Endothelial cell of umbilical vein (primary cell): ENCODE measurements around the gene CYP2A13.

Experiments used
- GATA2 ChIP-seq: IDR thresholded peaks from 2 replicates; pipeline ENCODE4 v1.7.0; 2011; ENCODE audit warnings: low read depth, mild to moderate bottlenecking, moderate library complexity, mixed read lengths, low read length; ENCODE audit not compliant: insufficient read length, insufficient read depth
- JUN ChIP-seq: IDR thresholded peaks from 2 replicates; pipeline ENCODE4 v1.6.1; 2011; ENCODE audit warnings: borderline replicate concordance, low read depth; ENCODE audit not compliant: insufficient read length, insufficient read depth
- POLR2A ChIP-seq: IDR thresholded peaks from 2 replicates; pipeline ENCODE4 v1.6.1; 2012; ENCODE audit warnings: low read depth, mild to moderate bottlenecking, control low read depth, low read length
- POLR2AphosphoS5 ChIP-seq: IDR thresholded peaks from 2 replicates; pipeline ENCODE4 v1.6.1; 2012; ENCODE audit warnings: low read depth, mild to moderate bottlenecking, control low read depth, low read length, moderate library complexity; ENCODE audit not compliant: insufficient read depth
- TF ChIP-seq, protein P1 (sequence below), 2 donors: IDR thresholded peaks; 1 replicate in 1 of 2; 2 replicates in 1 of 2; pipeline ENCODE4 v1.5.1; 2011; ENCODE audit warnings: low read length in 2 of 2, mild to moderate bottlenecking in 2 of 2, moderate library complexity in 2 of 2, control low read depth in 1 of 2, inconsistent platforms in 1 of 2, low read depth in 1 of 2; ENCODE audit not compliant: insufficient read depth in 1 of 2; ENCODE audit errors: extremely low read depth in 1 of 2

DNA sequence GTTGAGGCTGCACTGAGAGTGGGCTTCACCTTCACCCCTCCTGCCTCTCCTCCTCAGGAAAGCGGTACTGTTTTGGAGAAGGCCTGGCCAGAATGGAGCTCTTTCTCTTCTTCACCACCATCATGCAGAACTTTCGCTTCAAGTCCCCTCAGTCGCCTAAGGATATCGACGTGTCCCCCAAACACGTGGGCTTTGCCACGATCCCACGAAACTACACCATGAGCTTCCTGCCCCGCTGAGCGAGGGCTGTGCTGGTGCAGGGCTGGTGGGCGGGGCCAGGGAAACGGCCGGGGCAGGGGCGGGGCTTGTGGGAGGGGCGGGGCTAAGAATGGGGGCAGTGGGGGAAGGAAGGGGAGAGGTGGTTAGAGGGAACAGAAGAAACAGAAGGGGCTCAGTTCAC lies 7.5 kb downstream of the CYP2A13 start:
- TF ChIP-seq, protein P1, sequence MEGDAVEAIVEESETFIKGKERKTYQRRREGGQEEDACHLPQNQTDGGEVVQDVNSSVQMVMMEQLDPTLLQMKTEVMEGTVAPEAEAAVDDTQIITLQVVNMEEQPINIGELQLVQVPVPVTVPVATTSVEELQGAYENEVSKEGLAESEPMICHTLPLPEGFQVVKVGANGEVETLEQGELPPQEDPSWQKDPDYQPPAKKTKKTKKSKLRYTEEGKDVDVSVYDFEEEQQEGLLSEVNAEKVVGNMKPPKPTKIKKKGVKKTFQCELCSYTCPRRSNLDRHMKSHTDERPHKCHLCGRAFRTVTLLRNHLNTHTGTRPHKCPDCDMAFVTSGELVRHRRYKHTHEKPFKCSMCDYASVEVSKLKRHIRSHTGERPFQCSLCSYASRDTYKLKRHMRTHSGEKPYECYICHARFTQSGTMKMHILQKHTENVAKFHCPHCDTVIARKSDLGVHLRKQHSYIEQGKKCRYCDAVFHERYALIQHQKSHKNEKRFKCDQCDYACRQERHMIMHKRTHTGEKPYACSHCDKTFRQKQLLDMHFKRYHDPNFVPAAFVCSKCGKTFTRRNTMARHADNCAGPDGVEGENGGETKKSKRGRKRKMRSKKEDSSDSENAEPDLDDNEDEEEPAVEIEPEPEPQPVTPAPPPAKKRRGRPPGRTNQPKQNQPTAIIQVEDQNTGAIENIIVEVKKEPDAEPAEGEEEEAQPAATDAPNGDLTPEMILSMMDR (IDR thresholded peaks at IDR 0.05; ENCODE audit: extremely low read depth in 1 of 2, insufficient read depth in 1 of 2, low read depth in 1 of 2, low read length in 2 of 2): no peak
- TF ChIP-seq POLR2AphosphoS5 (no peak), JUN (no peak), GATA2 (no peak), POLR2A (no peak)
